Ramos (cell line): ENCODE measurements around the gene SLC9A5.

Experiments
- in situ Hi-C: fragments of 300-500 bp; cut with MboI; formaldehyde crosslinking; loops from one replicate; pipeline ENCODE4 v1.14.3; 2022; ENCODE audit warnings: low sequenced_read_pairs; ENCODE audit not compliant: unreplicated experiment

The SLC9A5 gene

DNA sequence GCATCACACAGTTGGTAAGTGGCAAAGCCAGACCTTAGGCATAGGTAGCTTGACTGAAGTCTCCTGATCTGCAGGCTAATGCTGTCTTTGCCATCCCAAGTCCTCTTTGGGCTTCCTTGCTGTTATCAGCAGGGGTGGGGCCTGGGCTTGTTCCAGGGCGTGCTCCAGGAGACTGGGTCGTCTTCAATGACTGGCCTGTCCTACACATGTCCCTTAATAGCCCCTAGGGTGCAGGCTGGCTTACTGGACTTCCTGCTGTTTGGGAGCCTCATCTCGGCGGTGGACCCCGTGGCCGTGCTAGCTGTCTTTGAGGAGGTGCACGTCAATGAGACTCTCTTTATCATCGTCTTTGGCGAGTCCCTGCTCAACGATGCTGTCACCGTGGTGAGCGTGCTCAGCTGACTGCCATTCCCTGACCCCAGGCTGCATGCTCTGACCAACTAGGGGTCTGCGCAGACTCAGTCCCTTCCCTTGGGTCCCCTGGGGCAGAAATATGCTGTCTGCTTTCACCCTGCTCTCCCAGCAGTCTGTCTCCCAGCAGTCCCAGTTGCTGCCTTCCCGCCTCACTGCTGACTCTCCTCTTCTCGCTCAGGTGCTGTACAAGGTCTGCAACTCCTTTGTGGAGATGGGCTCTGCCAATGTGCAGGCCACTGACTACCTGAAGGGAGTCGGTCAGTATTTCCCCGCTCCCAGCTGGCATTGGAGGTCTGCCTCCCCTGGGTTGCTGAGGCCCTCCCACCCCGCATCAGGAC, 6.2 kb downstream of the SLC9A5 start:
- in situ Hi-C loops = no loop called here

DNA sequence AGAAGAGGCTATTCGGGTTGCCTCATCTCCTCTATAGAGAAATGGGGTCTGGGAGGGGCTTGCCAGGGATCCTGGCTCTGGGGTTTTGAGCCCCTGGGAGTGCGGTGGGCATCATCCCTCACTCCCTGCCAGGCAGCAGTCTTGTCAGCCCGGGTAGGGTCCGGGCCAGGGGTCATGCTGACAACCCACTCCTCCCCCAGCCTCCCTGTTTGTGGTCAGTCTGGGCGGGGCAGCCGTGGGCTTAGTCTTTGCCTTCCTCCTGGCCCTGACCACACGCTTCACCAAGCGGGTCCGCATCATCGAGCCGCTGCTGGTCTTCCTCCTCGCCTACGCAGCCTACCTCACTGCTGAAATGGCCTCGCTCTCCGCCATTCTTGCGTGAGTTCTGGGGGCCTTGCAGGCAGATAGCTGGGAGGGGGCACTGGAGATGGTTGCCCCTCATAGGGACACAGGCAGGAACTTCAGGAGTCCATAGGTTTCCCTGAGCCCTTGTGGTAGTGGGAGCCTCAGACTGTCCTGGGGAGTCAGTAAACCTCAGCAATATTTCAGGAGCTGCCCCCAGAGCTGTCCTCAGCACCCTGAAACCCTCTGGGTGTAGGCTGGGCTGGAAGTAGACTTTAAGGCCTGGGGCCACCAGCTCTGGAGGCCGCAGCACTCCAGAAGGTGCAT, 6.9 kb downstream of the SLC9A5 start:
- in situ Hi-C loops = no loop called here

DNA sequence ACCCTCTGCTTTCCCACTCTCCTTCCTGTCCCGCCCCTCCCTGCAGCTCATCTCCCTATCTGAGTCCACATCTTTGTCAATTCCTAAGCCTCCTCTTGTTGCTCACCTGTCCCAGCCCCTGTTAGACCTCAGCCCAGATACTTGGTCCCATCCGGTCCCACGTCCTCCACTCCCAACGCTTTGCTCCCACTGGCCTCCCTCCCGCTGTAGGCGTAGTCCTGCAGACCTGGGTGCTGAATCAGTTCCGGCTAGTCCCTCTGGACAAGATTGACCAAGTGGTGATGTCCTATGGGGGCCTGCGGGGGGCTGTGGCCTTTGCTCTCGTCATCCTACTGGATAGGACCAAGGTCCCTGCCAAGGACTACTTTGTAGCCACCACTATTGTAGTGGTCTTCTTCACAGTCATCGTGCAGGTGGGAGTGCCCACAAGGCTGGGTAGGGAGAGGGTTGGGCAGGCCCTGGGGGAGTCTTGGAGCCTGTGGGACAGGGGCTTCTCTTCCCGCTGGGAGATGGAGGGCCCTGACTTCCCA, 8.0 kb downstream of the SLC9A5 start:
- in situ Hi-C loops = no loop called here

DNA sequence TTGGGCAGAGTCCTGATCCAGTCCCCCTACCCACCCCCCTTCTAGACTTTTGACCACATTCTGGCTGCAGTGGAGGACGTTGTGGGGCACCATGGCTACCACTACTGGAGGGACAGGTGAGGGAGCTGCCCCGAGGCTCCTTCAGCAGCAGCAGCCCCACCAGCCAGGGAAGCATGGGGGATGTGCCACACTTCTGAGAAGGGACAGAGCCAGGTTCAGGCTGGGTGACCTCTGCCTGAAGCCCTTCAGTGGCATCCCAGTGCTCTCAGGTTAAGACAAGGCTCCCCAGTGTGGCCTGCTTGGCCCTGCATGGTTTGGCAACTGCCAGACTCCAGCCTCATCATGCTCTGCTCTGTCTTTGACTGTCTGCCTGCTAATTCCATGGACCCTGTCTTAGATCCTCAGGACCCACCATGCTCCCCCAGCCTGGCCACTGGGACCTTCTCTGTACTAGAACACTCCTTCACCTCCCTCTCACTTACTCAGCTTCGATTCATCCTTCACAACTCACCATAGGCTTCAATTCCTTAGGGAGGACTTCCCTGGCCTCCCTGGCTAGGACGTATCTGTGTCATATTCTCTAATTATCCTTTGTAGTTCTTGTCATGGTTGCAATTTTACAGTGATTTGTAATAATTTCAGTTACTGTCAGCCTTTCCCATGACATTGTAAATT, 8.8 kb downstream of the SLC9A5 start:
- in situ Hi-C loops = no loop called here

DNA sequence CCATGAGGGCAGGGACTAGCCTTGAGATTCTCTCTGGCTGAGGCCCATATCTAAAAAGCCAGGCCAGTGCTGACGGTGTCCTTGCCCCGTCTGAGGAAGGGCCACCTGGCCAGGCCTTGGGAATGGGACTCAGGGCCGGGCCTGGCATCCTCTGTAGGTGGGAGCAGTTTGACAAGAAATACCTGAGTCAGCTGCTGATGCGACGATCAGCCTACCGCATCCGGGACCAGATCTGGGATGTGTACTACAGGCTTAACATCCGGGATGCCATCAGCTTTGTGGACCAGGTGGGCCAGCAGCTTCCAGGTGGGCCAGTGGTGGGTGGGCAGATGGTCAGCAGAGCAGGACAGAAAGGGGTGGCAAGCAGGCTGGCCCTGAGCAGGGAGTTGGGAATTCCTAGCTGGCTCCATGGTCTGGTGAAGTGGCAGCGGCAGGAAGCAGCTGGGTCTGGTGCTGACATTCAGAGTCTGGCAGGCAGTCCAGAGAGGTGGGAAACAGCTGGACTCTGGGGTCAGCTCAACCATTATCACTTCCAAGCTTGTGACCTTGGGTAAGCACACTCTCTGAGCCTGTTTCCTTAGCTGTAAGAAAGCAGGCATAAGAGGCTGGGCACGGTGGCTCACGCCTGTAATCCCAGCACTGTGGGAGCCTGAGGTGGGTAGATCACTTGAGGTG, 9.5 kb downstream of the SLC9A5 start:
- in situ Hi-C loops = no loop called here

DNA sequence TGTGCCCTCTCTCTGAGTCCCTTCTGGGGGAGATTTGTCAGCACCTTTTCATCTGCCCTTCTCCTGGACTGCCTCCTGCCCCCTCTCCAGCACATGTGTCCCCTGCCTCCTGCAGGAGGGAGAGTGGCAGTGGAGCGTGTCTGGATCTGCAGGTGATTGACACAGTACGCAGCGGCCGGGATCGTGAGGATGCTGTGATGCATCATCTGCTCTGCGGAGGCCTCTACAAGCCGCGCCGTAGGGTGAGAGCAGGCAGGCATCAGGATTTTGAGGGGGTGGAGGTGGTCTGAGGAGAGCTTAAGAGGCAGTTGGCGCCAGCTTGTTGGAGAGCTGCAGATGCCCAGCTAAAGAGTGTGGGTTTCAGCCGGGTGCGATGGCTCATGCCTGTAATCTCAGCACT, 10.9 kb downstream of the SLC9A5 start:
- in situ Hi-C loops = no loop called here

DNA sequence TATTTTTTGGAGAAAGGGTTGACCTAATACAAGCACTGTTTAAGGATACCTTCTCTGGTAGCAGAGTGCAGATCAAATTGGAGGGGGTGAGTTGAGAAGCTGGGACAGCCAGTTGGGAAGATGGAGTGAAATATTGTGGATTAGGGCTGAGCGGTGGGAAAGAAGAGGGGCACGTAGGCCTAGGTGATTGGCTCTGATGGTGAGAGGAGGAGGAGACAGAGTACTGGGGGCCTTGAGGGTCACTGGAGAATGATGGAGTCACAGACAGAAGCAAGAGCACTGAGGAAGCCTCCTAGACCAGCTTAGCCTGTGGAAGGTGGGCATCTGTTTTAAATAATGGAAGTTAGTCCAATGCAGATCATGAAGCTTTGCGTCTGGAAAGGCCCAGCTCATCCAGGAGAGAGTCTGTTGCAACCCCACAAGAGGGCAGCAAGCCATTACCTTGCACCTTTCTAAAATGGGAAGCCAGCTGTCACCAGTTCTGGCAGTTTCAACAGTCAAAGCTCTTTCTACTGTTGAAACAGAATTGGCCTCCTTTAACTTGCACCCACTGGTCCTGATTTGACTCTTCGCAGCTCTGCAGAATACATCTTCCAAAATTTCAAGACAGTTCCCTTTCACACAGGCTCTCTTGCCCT, 11.8 kb downstream of the SLC9A5 start:
- in situ Hi-C loops = no loop called here

DNA sequence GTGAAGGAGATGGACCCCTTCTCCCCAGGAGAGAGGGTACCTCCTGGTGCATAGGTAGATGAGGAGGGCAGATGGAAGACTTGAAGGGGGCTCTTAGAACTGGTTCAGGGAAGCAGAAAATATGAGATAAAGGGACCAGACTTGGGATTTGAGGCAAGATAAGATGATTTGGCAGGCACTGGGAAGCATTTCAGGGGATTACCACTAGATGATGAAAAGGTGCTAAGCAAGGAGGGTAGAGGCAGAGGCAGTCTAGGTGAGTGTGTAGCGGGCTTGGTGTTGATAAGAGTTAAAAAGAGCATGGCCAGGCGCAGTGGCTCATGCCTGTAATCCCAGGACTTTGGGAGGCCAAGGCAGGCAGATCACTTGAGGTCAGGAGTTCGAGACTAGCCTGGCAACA, 14.4 kb downstream of the SLC9A5 start:
- in situ Hi-C loops = no loop called here

DNA sequence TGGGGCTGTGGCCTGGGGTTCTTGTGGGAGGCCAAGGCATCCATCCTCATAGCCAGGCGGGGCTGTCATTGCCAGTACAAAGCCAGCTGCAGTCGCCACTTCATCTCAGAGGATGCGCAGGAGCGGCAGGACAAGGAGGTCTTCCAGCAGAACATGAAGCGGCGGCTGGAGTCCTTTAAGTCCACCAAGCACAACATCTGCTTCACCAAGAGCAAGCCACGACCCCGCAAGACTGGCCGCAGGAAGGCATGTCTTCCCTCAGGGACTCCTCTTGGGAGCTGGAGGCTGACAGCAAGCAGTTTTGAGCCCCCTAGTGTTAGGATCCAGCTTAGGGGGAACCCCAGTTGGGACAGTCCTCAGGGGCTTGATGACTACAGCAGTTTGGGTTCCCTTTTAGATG, 15.5 kb downstream of the SLC9A5 start:
- in situ Hi-C loops = no loop called here

DNA sequence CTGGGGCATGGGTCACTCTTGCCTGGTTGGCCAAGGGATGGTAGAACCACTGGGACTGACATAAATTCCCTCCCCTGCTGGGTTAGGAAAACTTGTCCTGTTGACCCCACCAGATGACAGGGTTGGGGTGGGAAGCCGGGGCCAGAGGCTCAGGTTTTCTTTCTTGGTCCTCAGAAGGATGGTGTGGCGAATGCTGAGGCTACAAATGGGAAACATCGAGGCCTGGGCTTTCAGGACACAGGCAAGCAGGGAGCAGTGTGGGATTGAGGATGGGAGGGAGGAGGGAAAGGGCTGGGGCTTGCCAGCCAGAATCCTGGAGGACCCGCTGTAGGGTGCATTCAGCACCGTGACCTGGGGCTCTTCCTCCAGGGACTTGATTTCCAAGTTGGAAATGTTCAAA, 16.1 kb downstream of the SLC9A5 start:
- in situ Hi-C loops = no loop called here

DNA sequence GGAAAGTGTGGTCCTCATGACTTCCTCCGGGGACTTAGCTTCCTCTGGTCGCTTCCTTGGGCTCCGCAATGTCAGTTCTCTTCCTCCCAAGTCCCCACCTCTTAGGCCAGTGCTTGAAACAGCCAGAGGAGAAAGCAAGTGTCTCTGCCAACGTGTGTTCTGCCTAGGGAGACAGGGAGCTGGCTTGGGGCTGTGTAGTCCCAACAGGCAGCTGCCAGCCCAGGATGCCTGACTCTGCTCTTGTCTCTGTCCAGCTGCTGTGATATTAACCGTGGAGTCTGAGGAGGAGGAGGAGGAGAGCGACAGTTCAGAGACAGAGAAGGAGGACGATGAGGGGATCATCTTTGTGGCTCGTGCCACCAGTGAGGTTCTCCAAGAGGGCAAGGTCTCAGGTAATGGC, 17.1 kb downstream of the SLC9A5 start:
- in situ Hi-C loops = no loop called here

DNA sequence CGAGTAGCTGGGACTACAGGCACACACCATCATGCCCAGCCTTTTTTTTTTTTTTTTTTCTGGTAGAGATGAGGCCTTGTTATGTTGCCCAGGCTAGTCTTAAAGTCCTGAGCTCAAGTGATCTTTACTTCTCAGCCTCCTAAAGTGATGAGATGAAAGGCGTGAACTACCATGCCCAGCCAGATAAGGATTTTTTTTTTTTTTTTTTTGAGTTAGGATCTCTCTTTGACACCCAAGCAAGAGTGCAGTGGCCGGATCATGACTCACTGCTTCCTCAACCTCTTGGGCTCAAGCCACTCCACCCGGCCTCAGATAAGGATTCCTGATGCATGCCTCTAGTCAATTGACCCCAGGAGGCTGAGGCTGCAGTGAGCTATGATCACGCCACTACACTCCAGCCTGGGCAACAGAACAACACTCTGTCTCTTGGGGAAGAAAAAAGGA, 19.4 kb downstream of the SLC9A5 start:
- in situ Hi-C loops = no loop called here

DNA sequence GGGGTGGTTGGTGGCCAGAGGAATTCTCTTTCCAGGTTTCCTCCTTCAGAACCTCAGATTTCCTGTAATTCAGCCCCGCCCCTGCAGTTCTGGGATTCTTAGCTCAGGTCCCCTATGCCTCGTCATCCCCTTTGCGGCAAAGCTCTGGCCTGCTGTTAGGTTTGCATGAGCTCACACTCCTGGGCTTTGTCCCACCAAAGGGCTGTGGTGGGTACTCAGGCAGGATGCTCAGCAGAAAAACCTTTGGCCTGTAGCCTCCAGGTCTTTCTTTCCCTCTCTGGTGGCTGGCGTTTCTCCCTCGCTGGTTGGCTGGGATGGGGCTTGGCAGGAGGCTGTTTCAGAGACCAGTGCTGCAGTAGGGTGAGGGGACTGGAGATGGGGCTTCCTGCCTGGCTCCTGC, 21.0 kb downstream of the SLC9A5 start:
- in situ Hi-C loops = no loop called here

DNA sequence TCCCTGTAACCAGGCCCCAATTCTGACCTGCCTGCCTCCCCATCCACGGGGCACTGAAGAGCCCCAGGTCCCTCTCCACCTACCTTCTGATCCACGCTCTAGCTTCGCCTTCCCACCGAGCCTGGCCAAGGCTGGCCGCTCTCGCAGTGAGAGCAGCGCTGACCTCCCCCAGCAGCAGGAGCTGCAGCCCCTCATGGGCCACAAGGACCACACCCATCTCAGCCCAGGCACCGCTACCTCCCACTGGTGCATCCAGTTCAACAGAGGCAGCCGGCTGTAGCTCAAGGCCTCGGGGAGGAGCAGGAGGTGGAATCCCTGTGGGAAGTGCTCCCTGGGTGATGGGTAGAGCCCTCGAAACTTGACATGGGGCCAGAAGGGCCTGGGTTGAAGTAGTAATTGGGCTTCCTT, 22.2 kb downstream of the SLC9A5 start:
- in situ Hi-C loops = no loop called here

DNA sequence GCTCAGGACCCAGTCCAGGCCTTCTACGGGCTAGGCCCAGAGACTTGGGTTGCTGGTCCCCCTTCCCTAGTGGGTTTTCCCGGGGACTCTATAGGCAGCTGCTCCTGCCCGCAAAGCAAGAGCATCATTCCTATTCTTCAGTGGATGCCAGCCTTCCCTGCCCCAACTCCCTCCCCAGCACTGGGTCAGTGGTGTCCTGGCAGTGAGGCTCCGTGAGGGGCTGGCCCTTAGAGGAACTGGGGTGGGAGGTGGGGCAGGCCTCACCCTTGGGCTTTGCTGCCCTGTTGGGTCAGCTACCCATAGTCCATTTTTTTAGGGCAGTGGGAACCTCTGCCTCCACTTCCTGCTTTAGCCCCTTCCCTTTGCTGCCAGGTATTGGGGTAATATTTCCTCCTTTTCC, 22.7 kb downstream of the SLC9A5 start:
- in situ Hi-C loops = no loop called here

DNA sequence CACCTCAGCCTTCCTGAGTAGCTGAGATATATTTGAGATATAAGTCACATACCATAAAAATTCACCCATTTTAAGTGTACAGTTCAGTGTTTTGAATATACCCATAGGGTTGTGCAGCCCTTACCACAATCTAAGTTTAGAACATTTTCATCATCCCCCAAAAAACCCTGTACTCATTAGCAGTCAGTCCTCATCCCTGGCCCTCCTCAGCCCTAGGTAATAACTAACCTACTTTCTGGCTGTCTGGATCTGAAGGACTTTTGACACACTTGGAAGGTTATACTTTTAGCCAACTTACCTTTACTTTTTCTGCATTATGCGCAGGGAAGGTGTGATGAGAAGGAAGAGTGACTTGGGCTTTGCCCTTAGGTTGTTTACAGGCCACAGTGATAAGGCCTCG, 26.5 kb downstream of the SLC9A5 start:
- in situ Hi-C loops = no loop called here

DNA sequence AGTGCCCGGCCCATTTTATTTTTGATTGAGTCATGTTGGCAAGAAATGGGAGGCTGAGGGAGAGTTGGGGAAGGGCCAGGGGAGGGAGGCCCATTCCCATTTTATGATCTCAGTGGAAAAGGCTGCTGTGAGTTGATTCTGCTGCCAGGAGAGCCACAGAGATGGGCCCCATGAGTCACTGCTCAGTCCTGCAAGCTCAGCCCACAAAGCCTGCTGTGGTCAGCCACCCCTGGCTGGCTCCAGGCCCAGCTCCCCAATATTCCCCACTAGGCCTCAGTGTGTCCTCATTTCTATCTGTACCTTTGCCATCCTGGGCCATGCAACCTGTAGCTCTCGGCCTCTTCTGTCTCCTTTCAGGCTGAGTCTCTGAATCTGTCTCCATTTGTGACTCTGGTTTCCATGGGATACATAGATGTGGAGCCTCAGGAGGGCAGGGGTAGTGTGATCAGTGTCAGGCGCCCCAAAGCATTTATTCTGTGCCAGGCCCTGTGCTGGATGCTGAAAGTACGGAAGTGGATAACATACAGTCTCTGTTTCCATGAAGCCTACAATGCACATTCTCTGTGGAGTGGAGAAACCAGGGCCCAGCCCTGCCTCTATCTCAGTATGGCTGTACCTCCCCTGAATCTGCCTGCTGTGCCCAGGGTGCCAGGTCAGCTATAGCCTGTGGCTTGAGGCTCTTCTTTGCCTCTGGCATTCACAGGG, 28.7 kb downstream of the SLC9A5 start:
- in situ Hi-C loops = no loop called here

DNA sequence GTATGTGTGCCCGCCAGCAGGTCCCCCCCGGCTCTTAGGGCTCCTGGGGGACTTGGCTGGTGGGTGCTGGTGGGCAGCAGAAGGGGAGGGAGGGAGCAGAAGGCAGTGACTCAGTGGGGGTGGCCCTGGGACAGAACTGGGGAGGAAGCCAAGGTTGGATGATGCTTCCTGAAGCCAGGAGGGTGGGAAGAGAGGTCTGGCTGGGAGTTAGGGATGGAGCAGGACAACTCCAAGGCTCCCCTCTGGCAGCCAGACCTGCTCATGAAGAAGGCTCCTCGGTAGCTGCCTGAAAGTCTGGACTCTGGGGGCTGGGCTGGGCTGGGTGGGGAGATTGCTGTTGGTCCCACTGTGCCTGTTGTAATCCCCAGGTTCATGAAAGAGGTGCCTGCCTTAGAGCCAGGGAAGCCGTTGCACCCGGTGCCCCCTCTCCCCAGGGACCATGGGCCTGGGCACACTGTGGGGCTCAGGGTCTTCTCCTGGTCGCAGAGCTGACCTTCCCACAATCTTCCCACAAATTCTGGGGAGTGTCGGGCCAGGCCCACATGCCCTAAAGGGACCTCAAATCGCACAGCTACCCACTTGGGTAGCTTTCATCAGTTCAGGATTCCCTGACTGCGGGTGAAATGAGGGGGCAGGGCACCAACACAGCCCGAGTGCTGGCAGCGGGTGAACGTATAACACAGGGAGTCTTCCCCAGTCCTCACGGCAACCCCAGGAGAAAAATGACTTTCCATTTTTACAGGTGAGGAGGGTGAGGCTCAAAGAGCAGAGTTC, 29.4 kb downstream of the SLC9A5 start:
- in situ Hi-C loops = no loop called here

DNA sequence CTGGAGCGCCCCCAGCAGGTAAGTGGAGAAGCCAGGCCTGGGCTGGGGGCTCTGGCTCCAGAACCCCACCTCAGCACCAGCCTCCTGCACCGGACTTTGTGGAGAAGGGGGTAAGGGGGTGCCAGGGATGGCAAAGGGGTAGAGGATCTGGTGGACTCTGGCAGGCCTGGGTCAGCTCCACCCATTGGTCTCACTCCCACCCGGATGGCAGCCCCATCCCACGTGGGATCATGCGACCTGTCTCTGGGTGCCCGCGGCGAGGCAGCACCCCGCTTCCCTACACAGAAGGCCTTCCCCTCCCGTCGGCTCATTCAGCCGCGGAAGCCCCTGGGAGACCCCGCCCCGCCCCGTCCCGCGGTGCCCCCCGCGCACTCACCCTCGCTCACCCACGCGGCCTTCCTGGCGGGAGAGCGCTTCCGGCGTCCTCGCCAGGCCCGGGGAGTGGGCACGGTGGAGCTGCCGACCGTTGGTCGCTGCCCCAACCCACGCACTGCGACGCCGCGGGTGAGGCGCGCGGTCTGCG, 30.1 kb downstream of the SLC9A5 start:
- in situ Hi-C loops = no loop called here
